Measurements from ENCODE around the gene ZFYVE9.
"Not testable (repeated sequence)": the region's sequence is repeated elsewhere in the genome, so short reads cannot be mapped to it uniquely, and the experiment has no call there.

ZFYVE9 gene

GRCh38 chr1:52191395-52191965 is 49.6 kb downstream of the ZFYVE9 start:
- no peak for DNase-seq

GRCh38 chr1:52192024-52192423 is 50.1 kb downstream of the ZFYVE9 start:
- no peak for DNase-seq

GRCh38 chr1:52192436-52192835 is 50.5 kb downstream of the ZFYVE9 start:
- DNase-seq: no peak

- DNase-seq: no peak
These were observed 52.1 kb downstream of the ZFYVE9 start for GRCh38 chr1:52193985-52194384.

GRCh38 chr1:52195161-52195560 is 53.3 kb downstream of the ZFYVE9 start:
- DNase-seq: no peak

- DNase-seq: no peak
These were observed 62.2 kb downstream of the ZFYVE9 start for GRCh38 chr1:52203935-52204625.

GRCh38 chr1:52204696-52205095 is 62.8 kb downstream of the ZFYVE9 start:
- DNase-seq: no peak

GRCh38 chr1:52206686-52207085 is 64.8 kb downstream of the ZFYVE9 start:
- not testable (repeated sequence) for DNase-seq

GRCh38 chr1:52209429-52209828 is 67.5 kb downstream of the ZFYVE9 start:
- no peak for DNase-seq

GRCh38 chr1:52210044-52210443 is 68.2 kb downstream of the ZFYVE9 start:
- DNase-seq: no peak

- DNase-seq: no peak
These were observed 75.1 kb downstream of the ZFYVE9 start for GRCh38 chr1:52216907-52217458.

GRCh38 chr1:52225174-52225573 is 83.3 kb downstream of the ZFYVE9 start:
- no peak for DNase-seq

GRCh38 chr1:52229494-52229893 is 87.6 kb downstream of the ZFYVE9 start:
- DNase-seq: no peak

- no peak for DNase-seq
These were observed 91.6 kb downstream of the ZFYVE9 start for GRCh38 chr1:52233463-52233862.

- DNase-seq: no peak
These were observed 92.1 kb downstream of the ZFYVE9 start for GRCh38 chr1:52234014-52234413.

GRCh38 chr1:52234708-52235107 is 92.8 kb downstream of the ZFYVE9 start:
- DNase-seq: no peak

GRCh38 chr1:52235646-52236045 is 93.8 kb downstream of the ZFYVE9 start:
- DNase-seq: no peak

- DNase-seq: no peak
These were observed 95.5 kb downstream of the ZFYVE9 start for GRCh38 chr1:52237430-52237829.

- no peak for DNase-seq
These were observed 96.6 kb downstream of the ZFYVE9 start for GRCh38 chr1:52238474-52238873.

GRCh38 chr1:52238887-52239707 is 97.2 kb downstream of the ZFYVE9 start:
- DNase-seq: no peak

GRCh38 chr1:52239708-52240001 is 97.8 kb downstream of the ZFYVE9 start:
- no peak for DNase-seq

- DNase-seq: no peak
These were observed 98.8 kb downstream of the ZFYVE9 start for GRCh38 chr1:52240592-52241210.

GRCh38 chr1:52243221-52243987 is 101.5 kb downstream of the ZFYVE9 start:
- DNase-seq: no peak
